OCI-LY7 (cell line): ENCODE results near the gene DDAH1. TPM values are rescaled to one million over a fixed set of nuclear protein-coding genes. Genes with fewer than 3 reads are reported as not detected.

ENCODE experiments used
- BruUV-seq: library from RNA; stranded (reverse); fragments of 400-500 nt; replicated peaks from 2 replicates; lab custom pipeline; 2021; lab: Mats Ljungman, UMichigan
- CTCF ChIA-PET: fragments of 300-600 bp; sonication (Branson Sonifier 250); formaldehyde crosslinking; loops from one replicate; lab custom pipeline; 2022; ENCODE audit warnings: antibody characterized with exemption; ENCODE audit not compliant: unreplicated experiment; lab: Charles Lee
- POLR2A ChIA-PET: fragments of 300-600 bp; sonication (Branson Sonifier 250); formaldehyde crosslinking; loops from one replicate; lab custom pipeline; 2022; ENCODE audit warnings: antibody characterized with exemption; lab: Charles Lee
- DNase-seq: peaks from one replicate; pipeline ENCODE4 v3.0.0-alpha.2; 2015; ENCODE audit warnings: low spot score
- H2AFZ ChIP-seq: fragments of 200-600 bp; sonication (generic), shearing (Covaris generic); 2 replicates; pipeline ENCODE4 v1.6.1; 2014; ENCODE audit warnings: mild to moderate bottlenecking, antibody characterized with exemption, low read length, moderate library complexity
- H3K27ac ChIP-seq: fragments of 200-600 bp; sonication (generic); 2 replicates; pipeline ENCODE4 v1.5.1; 2014; ENCODE audit warnings: mixed run types, low read depth, mild to moderate bottlenecking, moderate library complexity, low read length, inconsistent platforms; ENCODE audit not compliant: poor library complexity, severe bottlenecking
- H3K36me3 ChIP-seq: fragments of 200-600 bp; sonication (generic); 2 replicates; pipeline ENCODE4 v1.6.1; 2014; ENCODE audit warnings: mild to moderate bottlenecking, antibody characterized with exemption, low read length, moderate library complexity, mixed read lengths; ENCODE audit not compliant: insufficient read depth
- H3K4me1 ChIP-seq: fragments of 200-600 bp; sonication (generic); 2 replicates; pipeline ENCODE4 v1.5.1; 2014; ENCODE audit warnings: mild to moderate bottlenecking, low read length; ENCODE audit not compliant: insufficient read depth, poor library complexity, severe bottlenecking
- H3K4me2 ChIP-seq: fragments of 200-600 bp; sonication (generic); 2 replicates; pipeline ENCODE4 v1.6.1; 2014; ENCODE audit warnings: mild to moderate bottlenecking, low read length
- H3K4me3 ChIP-seq: fragments of 200-600 bp; sonication (generic); 2 replicates; pipeline ENCODE4 v1.5.1; 2014; ENCODE audit warnings: mild to moderate bottlenecking, low read depth, low read length; ENCODE audit not compliant: poor library complexity, severe bottlenecking
- H3K79me2 ChIP-seq: fragments of 200-600 bp; sonication (generic); 2 replicates; pipeline ENCODE4 v1.6.1; 2016; ENCODE audit warnings: low read depth, mild to moderate bottlenecking, low read length, moderate library complexity, mixed read lengths; ENCODE audit not compliant: insufficient read depth
- H3K9me2 ChIP-seq: fragments of 200-600 bp; sonication (generic); 2 replicates; pipeline ENCODE4 v1.6.1; 2016; ENCODE audit warnings: mild to moderate bottlenecking, low read length, mixed read lengths; ENCODE audit not compliant: insufficient read depth
- H3K9me3 ChIP-seq: fragments of 200-600 bp; sonication (generic); 2 replicates; pipeline ENCODE4 v1.6.1; 2014; ENCODE audit warnings: mild to moderate bottlenecking, mixed run types, low read length, mixed read lengths
- H4K20me1 ChIP-seq: fragments of 200-600 bp; sonication (generic); 2 replicates; pipeline ENCODE4 v1.6.1; 2014; ENCODE audit warnings: mild to moderate bottlenecking, antibody characterized with exemption, low read length, moderate library complexity, mixed read lengths; ENCODE audit not compliant: insufficient read depth
- CTCF ChIP-seq: fragments of 200-600 bp; sonication (generic); conservative IDR thresholded peaks from 2 replicates; pipeline ENCODE4 v1.5.1; 2014; ENCODE audit warnings: mild to moderate bottlenecking, antibody characterized with exemption, low read length, moderate library complexity, mixed read lengths
- EZH2phosphoT487 ChIP-seq: fragments of 200-600 bp; sonication (generic); IDR thresholded peaks from 2 replicates; pipeline ENCODE4 v1.6.1; 2018; ENCODE audit warnings: low read depth, borderline replicate concordance, mild to moderate bottlenecking, mixed run types, antibody characterized with exemption, low read length, moderate library complexity, mixed read lengths
- intact Hi-C: fragments of 100-400 bp; cut with micrococcal nuclease; formaldehyde crosslinking; loops from one replicate; pipeline ENCODE4 v1.10.0; 2022; ENCODE audit not compliant: unreplicated experiment
- total RNA-seq, 2 experiments: library from RNA; depleted of rRNA in 1 of 2; stranded (reverse); fragments of >200 nt in 1 of 2; shearing (Covaris generic) in 1 of 2; gene quantifications; 2 replicates each; pipeline ENCODE4 v1.2.3, GENCODE V29; 2014 to 2022

DDAH1 gene
- total RNA-seq, 2 experiments from 2014 or later: not detected

- no TSS peak for BruUV-seq
- intact Hi-C loops: loop anchor here (5.0 to 10.0 kb wide), 4 partner anchors 281 to 976 kb away; partner anchors contain the start of genes MCOLN2, SAMD13 and SSX2IP
- Histone ChIP-seq H3K9me2 (no peaks in the 10 kb centered on the region), H4K20me1 (peaks cover 22% of the 10 kb centered on the region), H3K36me3 (peaks cover 19% of the 10 kb centered on the region), H3K27ac (no peak overlapping the region), H3K4me1 (peaks cover 25% of the 10 kb centered on the region), H3K9me3 (0 out of 2 replicates have a peak, but pooled peaks cover 6% of the 10 kb centered on the region), H3K4me2 (0 out of 2 replicates have a peak overlapping the region, but pooled peaks have one; percentile 68), H3K79me2 (peaks cover 33% of the 10 kb centered on the region), H2AFZ (peak overlapping the region; percentile 82; the same call in 1 of the 2 replicates), H3K4me3 (no peak overlapping the region)
- ChIA-PET CTCF (no interaction called here), POLR2A (interaction anchor here (0.6 to 4.4 kb wide), 9 partner anchors 10 to 276 kb away, joined by 3 to 34 read pairs (median 7); partner anchors contain the start of gene C1orf52)
- no peak for TF ChIP-seq EZH2phosphoT487
- no peak for TF ChIP-seq CTCF
- DNase-seq: no peak
Observed at GRCh38 chr1:85277802-85278201, 187.2 kb downstream of the DDAH1 start.

GRCh38 chr1:85276978-85277639 lies 187.8 kb downstream of the DDAH1 start:
- peak overlapping the region; percentile 82 for H2AFZ ChIP-seq
- H3K79me2 ChIP-seq: peaks cover 40% of the 10 kb centered on the region
- H3K27ac ChIP-seq: peak overlapping the region; percentile 57
- BruUV-seq: TSS peak; percentile 81
- intact Hi-C loops: loop anchor here (5.0 to 10.0 kb wide), 4 partner anchors 280 to 975 kb away; partner anchors contain the start of genes MCOLN2, SAMD13 and SSX2IP
- ChIA-PET POLR2A (interaction anchor here (0.6 to 4.4 kb wide), 20 partner anchors 9 to 431 kb away, joined by 3 to 34 read pairs (median 4); partner anchors contain the start of genes C1orf52 and ZNHIT6), CTCF (interaction anchor here (0.6 to 1.1 kb wide), 3 partner anchors 15 to 559 kb away, joined by 3 to 9 read pairs (median 3); partner anchors contain the start of gene C1orf52)
- DNase-seq: no peak
- H4K20me1 ChIP-seq: peaks cover 22% of the 10 kb centered on the region
- H3K36me3 ChIP-seq: peaks cover 26% of the 10 kb centered on the region
- peaks cover 25% of the 10 kb centered on the region for H3K4me1 ChIP-seq
- peak overlapping the region; percentile 68 for H3K4me2 ChIP-seq
- 0 out of 2 replicates have a peak, but pooled peaks cover 6% of the 10 kb centered on the region for H3K9me3 ChIP-seq
- H3K9me2 ChIP-seq: no peaks in the 10 kb centered on the region
- TF ChIP-seq EZH2phosphoT487: no peak
- TF ChIP-seq CTCF: no peak
- H3K4me3 ChIP-seq: peak overlapping the region; percentile 96
